Suprapubic skin (tissue), 4 donors: ENCODE results near the gene BAG3. TPM values are rescaled to one million over a fixed set of nuclear protein-coding genes. Genes with fewer than 3 reads are reported as not detected.
"Not testable (repeated sequence)": the region's sequence is repeated elsewhere in the genome, so short reads cannot be mapped to it uniquely, and the experiment has no call there.

Experiments
- DNase-seq, 2 donors: peaks; one replicate each; pipeline ENCODE4 v3.0.0-alpha.2; 2019; ENCODE audit warnings: low spot score in 2 of 2
- H3K27ac ChIP-seq: fragments of 200-600 bp; sonication (generic); one replicate; pipeline ENCODE4 v1.5.1; 2019
- H3K27me3 ChIP-seq: fragments of 200-600 bp; sonication (generic); one replicate; pipeline ENCODE4 v1.5.1; 2019
- H3K36me3 ChIP-seq: fragments of 200-600 bp; sonication (generic); one replicate; pipeline ENCODE4 v1.5.1; 2019
- H3K4me1 ChIP-seq: fragments of 200-600 bp; sonication (generic); one replicate; pipeline ENCODE4 v1.5.1; 2019
- H3K4me3 ChIP-seq: fragments of 200-600 bp; sonication (generic); one replicate; pipeline ENCODE4 v1.5.1; 2019; ENCODE audit warnings: mild to moderate bottlenecking
- H3K9me3 ChIP-seq: fragments of 200-600 bp; sonication (generic); one replicate; pipeline ENCODE4 v1.5.1; 2019
- CTCF ChIP-seq, 2 donors: fragments of 200-600 bp in 1 of 2; fragments of 450-650 bp in 1 of 2; sonication (generic) in 1 of 2; IDR thresholded peaks; one replicate each; pipeline ENCODE4 v1.5.1; 2016 to 2019; ENCODE audit warnings: antibody characterized with exemption in 2 of 2, mild to moderate bottlenecking in 1 of 2, moderate library complexity in 1 of 2
- EP300 ChIP-seq: sonication (generic); formaldehyde crosslinking; IDR thresholded peaks from one replicate; pipeline ENCODE4 v1.6.1; 2017; ENCODE audit warnings: antibody characterized with exemption
- POLR2A ChIP-seq, 2 donors: fragments of 450-650 bp; IDR thresholded peaks; one replicate each; pipeline ENCODE4 v1.6.1; 2017; ENCODE audit warnings: antibody characterized with exemption in 2 of 2, mild to moderate bottlenecking in 2 of 2, moderate library complexity in 2 of 2
- POLR2AphosphoS5 ChIP-seq, 3 donors: sonication (generic); formaldehyde crosslinking; IDR thresholded peaks; one replicate each; pipeline ENCODE4 v1.6.1; 2017; ENCODE audit warnings: antibody characterized with exemption in 3 of 3
- WGBS: methylation state at CpG from one replicate; pipeline ENCODE4 v1.1.5; 2018; 5-methylcytosine and 5-hydroxymethylcytosine counted together
- total RNA-seq, 4 donors: library from RNA; depleted of rRNA; stranded (reverse); fragments of >200 nt; gene quantifications; one replicate each; pipeline ENCODE4 v1.1.0, GENCODE V29; 2016

Gene BAG3
- total RNA-seq, 4 donors from 2014 or later = 75.0 to 86.4 (median 78.0) TPM

- no peak for TF ChIP-seq POLR2A (IDR thresholded peaks at IDR 0.05)
- no peak for TF ChIP-seq EP300
- peak in 1 of 3 donors; percentile 71 for TF ChIP-seq POLR2AphosphoS5 (IDR thresholded peaks at IDR 0.05)
- TF ChIP-seq CTCF (IDR thresholded peaks at IDR 0.05) = no peak
- Histone ChIP-seq H3K9me3 (no peaks in the 10 kb centered on the region), H3K4me1 (peaks cover 78% of the 10 kb centered on the region), H3K27me3 (no peaks in the 10 kb centered on the region), H3K27ac (peak overlapping the region; percentile 96), H3K36me3 (no peaks in the 10 kb centered on the region), H3K4me3 (no peak overlapping the region)
- 37% methylated on average over 8 of the region's 13 CpGs for WGBS
- peak; percentile 86 to 87 for DNase-seq
Observed at GRCh38 chr10:119658274-119658673, 7.1 kb downstream of the BAG3 start.

GRCh38 chr10:119659951-119660350, 8.8 kb downstream of the BAG3 start:
- Histone ChIP-seq H3K4me3 (no peak overlapping the region), H3K9me3 (no peaks in the 10 kb centered on the region), H3K27me3 (no peaks in the 10 kb centered on the region), H3K27ac (no peak overlapping the region), H3K36me3 (no peaks in the 10 kb centered on the region), H3K4me1 (peaks cover 69% of the 10 kb centered on the region)
- DNase-seq = no peak
- 75% methylated on average over 1 of the region's 10 CpGs for WGBS
- no peak for TF ChIP-seq POLR2A (IDR thresholded peaks at IDR 0.05)
- TF ChIP-seq POLR2AphosphoS5 (IDR thresholded peaks at IDR 0.05) = no peak
- no peak for TF ChIP-seq EP300
- no peak for TF ChIP-seq CTCF (IDR thresholded peaks at IDR 0.05)

- 84% methylated on average over 7 of the region's 7 CpGs for WGBS
- DNase-seq, H3K27ac ChIP-seq, H3K4me3 ChIP-seq, H3K36me3 ChIP-seq, H3K9me3 ChIP-seq, H3K27me3 ChIP-seq: not testable (repeated sequence)
- peaks cover 51% of the 10 kb centered on the region for H3K4me1 ChIP-seq
Observed at GRCh38 chr10:119662076-119662605, 11.0 kb downstream of the BAG3 start.

GRCh38 chr10:119663866-119664698, 12.9 kb downstream of the BAG3 start:
- WGBS = 62% methylated on average over 12 of the region's 12 CpGs
- no peaks in the 10 kb centered on the region for H3K36me3 ChIP-seq
- no peak overlapping the region for H3K4me3 ChIP-seq
- DNase-seq = no peak
- H3K27me3 ChIP-seq = no peaks in the 10 kb centered on the region
- peaks cover 51% of the 10 kb centered on the region for H3K4me1 ChIP-seq
- H3K27ac ChIP-seq = no peak overlapping the region
- TF ChIP-seq EP300 (no peak), POLR2AphosphoS5 (IDR thresholded peaks at IDR 0.05) (no peak)
- H3K9me3 ChIP-seq = no peaks in the 10 kb centered on the region

- no peak for DNase-seq
- H3K27ac ChIP-seq = no peak overlapping the region
- H3K4me1 ChIP-seq = peaks cover 58% of the 10 kb centered on the region
- H3K27me3 ChIP-seq = no peaks in the 10 kb centered on the region
- no peak overlapping the region for H3K4me3 ChIP-seq
- TF ChIP-seq EP300 = no peak
- no peak for TF ChIP-seq POLR2A (IDR thresholded peaks at IDR 0.05)
- no peak for TF ChIP-seq POLR2AphosphoS5 (IDR thresholded peaks at IDR 0.05)
- TF ChIP-seq CTCF (IDR thresholded peaks at IDR 0.05) = no peak
- WGBS = 78% methylated on average over 14 of the region's 14 CpGs
- no peaks in the 10 kb centered on the region for H3K9me3 ChIP-seq
- H3K36me3 ChIP-seq = peaks cover 16% of the 10 kb centered on the region
Observed at GRCh38 chr10:119665901-119666708, 14.9 kb downstream of the BAG3 start.

- no peak overlapping the region for H3K4me3 ChIP-seq
- H3K27ac ChIP-seq = no peak overlapping the region
- H3K4me1 ChIP-seq = peaks cover 55% of the 10 kb centered on the region
- no peak for DNase-seq
- no peaks in the 10 kb centered on the region for H3K27me3 ChIP-seq
- TF ChIP-seq CTCF (IDR thresholded peaks at IDR 0.05) (no peak), EP300 (no peak), POLR2AphosphoS5 (IDR thresholded peaks at IDR 0.05) (no peak), POLR2A (IDR thresholded peaks at IDR 0.05) (no peak)
- H3K36me3 ChIP-seq = peaks cover 22% of the 10 kb centered on the region
- H3K9me3 ChIP-seq = no peaks in the 10 kb centered on the region
- WGBS = 98% methylated on average over 2 of the region's 2 CpGs
Observed at GRCh38 chr10:119666709-119667004, 15.5 kb downstream of the BAG3 start.
